ENCODE measurements around the gene NHLRC4.

The NHLRC4 gene

GRCh38 chr16:598823-599739, 32.3 kb downstream of the NHLRC4 start:
- no peak for DNase-seq (ENCODE audit: low read depth)

- DNase-seq (ENCODE audit: low read depth) = no peak
These were observed 34.0 kb downstream of the NHLRC4 start for GRCh38 chr16:600781-601180.

GRCh38 chr16:603933-604332, 37.1 kb downstream of the NHLRC4 start:
- no peak for DNase-seq (ENCODE audit: low read depth)

GRCh38 chr16:606656-607307, 40.0 kb downstream of the NHLRC4 start:
- no peak for DNase-seq (ENCODE audit: low read depth)

- no peak for DNase-seq (ENCODE audit: low read depth)
These were observed 41.2 kb downstream of the NHLRC4 start for GRCh38 chr16:608019-608418.

GRCh38 chr16:609316-609715, 42.5 kb downstream of the NHLRC4 start:
- DNase-seq (ENCODE audit: low read depth) = no peak

- DNase-seq (ENCODE audit: low read depth) = no peak
These were observed 43.2 kb downstream of the NHLRC4 start for GRCh38 chr16:609984-610383.

- peak; percentile 46 for DNase-seq (ENCODE audit: low read depth)
These were observed 43.9 kb downstream of the NHLRC4 start for GRCh38 chr16:610513-611381.

- DNase-seq (ENCODE audit: low read depth) = no peak
These were observed 48.3 kb downstream of the NHLRC4 start for GRCh38 chr16:615122-615521.

GRCh38 chr16:616733-617586, 50.2 kb downstream of the NHLRC4 start:
- no peak for DNase-seq (ENCODE audit: low read depth)

GRCh38 chr16:617855-618254, 51.0 kb downstream of the NHLRC4 start:
- no peak for DNase-seq (ENCODE audit: low read depth)

Data from activated T-cell treated with anti-CD3 and anti-CD28 coated beads for 1 hour (primary cell).